MM.1S (cell line): ENCODE results near the gene C21orf58.

Experiments used
- DNase-seq: peaks from one replicate; pipeline ENCODE4 v3.0.0-alpha.2; 2015
- H2AFZ ChIP-seq: fragments of 300-600 bp; sonication (generic); 2 replicates; pipeline ENCODE4 v1.6.0; 2016; ENCODE audit warnings: antibody characterized with exemption, low read length
- H3F3A ChIP-seq: fragments of 300-600 bp; sonication (generic); 2 replicates; pipeline ENCODE4 v1.6.1; 2016; ENCODE audit warnings: mild to moderate bottlenecking, antibody characterized with exemption, low read length, moderate library complexity, mixed read lengths; ENCODE audit not compliant: insufficient read depth
- H3K27ac ChIP-seq: fragments of 300-600 bp; sonication (generic); 2 replicates; pipeline ENCODE4 v1.5.1; 2016; ENCODE audit warnings: mild to moderate bottlenecking, low read length
- H3K27me3 ChIP-seq: fragments of 300-600 bp; sonication (generic); replicated peaks from 2 replicates; pipeline ENCODE4 v1.6.0; 2016; ENCODE audit warnings: low read length; ENCODE audit not compliant: insufficient read depth
- H3K36me3 ChIP-seq: fragments of 300-600 bp; sonication (generic); replicated peaks from 2 replicates; pipeline ENCODE4 v1.6.1; 2016; ENCODE audit warnings: mild to moderate bottlenecking, low read length, mixed read lengths; ENCODE audit not compliant: insufficient read depth
- H3K4me1 ChIP-seq: fragments of 300-600 bp; sonication (generic); 2 replicates; pipeline ENCODE4 v1.6.1; 2016; ENCODE audit warnings: low read length, mixed read lengths
- H3K4me2 ChIP-seq: fragments of 300-600 bp; sonication (generic); 2 replicates; pipeline ENCODE4 v1.6.0; 2016; ENCODE audit warnings: low read depth, low read length
- H3K4me3 ChIP-seq: fragments of 300-600 bp; sonication (generic); 2 replicates; pipeline ENCODE4 v1.5.1; 2016; ENCODE audit warnings: low read length, mixed read lengths
- H3K79me2 ChIP-seq: fragments of 300-600 bp; sonication (generic); 2 replicates; pipeline ENCODE4 v1.6.1; 2016; ENCODE audit warnings: mixed run types, low read length, mixed read lengths
- H3K9ac ChIP-seq: fragments of 300-600 bp; sonication (generic); 2 replicates; pipeline ENCODE4 v1.6.1; 2016; ENCODE audit warnings: low read length, mixed read lengths
- H3K9me2 ChIP-seq: fragments of 300-600 bp; sonication (generic); replicated peaks from 2 replicates; pipeline ENCODE4 v1.6.1; 2016; ENCODE audit warnings: mild to moderate bottlenecking, low read length, mixed read lengths; ENCODE audit not compliant: insufficient read depth
- H3K9me3 ChIP-seq: fragments of 300-600 bp; sonication (generic); replicated peaks from 2 replicates; pipeline ENCODE4 v1.6.1; 2016; ENCODE audit warnings: mild to moderate bottlenecking, low read length, mixed read lengths; ENCODE audit not compliant: insufficient read depth
- H4K20me1 ChIP-seq: fragments of 300-600 bp; sonication (generic); 2 replicates; pipeline ENCODE4 v1.6.1; 2016; ENCODE audit warnings: mild to moderate bottlenecking, low read length, moderate library complexity, mixed read lengths; ENCODE audit not compliant: insufficient read depth
- EZH2 ChIP-seq: fragments of 300-600 bp; sonication (generic); optimal IDR thresholded peaks from 2 replicates; pipeline ENCODE3; 2017; ENCODE audit warnings: low read depth, mild to moderate bottlenecking, antibody characterized with exemption, low read length, mixed read lengths
- EZH2phosphoT487 ChIP-seq: fragments of 300-600 bp; sonication (generic); IDR thresholded peaks from 2 replicates; pipeline ENCODE4 v1.6.1; 2018; ENCODE audit warnings: antibody characterized with exemption, low read length
- TF ChIP-seq, protein P1 (sequence below): fragments of 300-600 bp; sonication (generic); IDR thresholded peaks from 2 replicates; pipeline ENCODE4 v1.5.1; 2016; ENCODE audit warnings: antibody characterized with exemption, low read length, mixed read lengths

The C21orf58 gene

DNA sequence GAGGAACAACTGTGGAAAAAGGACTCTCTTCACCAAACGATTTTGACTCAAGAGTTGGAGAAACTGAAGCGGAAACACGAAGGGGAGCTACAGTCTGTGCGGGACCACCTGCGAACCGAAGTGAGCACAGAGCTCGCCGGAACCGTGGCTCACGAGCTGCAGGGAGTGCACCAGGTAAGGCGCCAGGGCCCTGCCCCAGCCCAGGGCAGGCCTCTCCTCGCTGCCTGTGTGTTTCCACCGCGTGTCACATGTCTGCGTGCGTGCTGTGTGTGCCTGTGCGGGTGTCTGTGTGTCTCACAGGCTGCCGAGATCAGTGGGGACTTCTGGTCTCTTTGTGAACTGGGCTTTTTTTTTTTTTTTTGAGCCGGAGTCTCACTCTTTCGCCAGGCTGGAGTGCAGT lies 43.3 kb upstream of the C21orf58 start:
- peaks cover 76% of the 10 kb centered on the region for H3K79me2 ChIP-seq
- DNase-seq = no peak
- TF ChIP-seq, protein P1, sequence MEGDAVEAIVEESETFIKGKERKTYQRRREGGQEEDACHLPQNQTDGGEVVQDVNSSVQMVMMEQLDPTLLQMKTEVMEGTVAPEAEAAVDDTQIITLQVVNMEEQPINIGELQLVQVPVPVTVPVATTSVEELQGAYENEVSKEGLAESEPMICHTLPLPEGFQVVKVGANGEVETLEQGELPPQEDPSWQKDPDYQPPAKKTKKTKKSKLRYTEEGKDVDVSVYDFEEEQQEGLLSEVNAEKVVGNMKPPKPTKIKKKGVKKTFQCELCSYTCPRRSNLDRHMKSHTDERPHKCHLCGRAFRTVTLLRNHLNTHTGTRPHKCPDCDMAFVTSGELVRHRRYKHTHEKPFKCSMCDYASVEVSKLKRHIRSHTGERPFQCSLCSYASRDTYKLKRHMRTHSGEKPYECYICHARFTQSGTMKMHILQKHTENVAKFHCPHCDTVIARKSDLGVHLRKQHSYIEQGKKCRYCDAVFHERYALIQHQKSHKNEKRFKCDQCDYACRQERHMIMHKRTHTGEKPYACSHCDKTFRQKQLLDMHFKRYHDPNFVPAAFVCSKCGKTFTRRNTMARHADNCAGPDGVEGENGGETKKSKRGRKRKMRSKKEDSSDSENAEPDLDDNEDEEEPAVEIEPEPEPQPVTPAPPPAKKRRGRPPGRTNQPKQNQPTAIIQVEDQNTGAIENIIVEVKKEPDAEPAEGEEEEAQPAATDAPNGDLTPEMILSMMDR = no peak
- TF ChIP-seq EZH2 = no peak
- TF ChIP-seq EZH2phosphoT487 = no peak
- H3F3A ChIP-seq = peaks cover 22% of the 10 kb centered on the region
- H3K9ac ChIP-seq = no peak overlapping the region
- no peaks in the 10 kb centered on the region for H3K9me3 ChIP-seq
- no peak overlapping the region for H2AFZ ChIP-seq
- no peaks in the 10 kb centered on the region for H3K9me2 ChIP-seq
- no peak overlapping the region for H3K27ac ChIP-seq
- H4K20me1 ChIP-seq = no peaks in the 10 kb centered on the region
- H3K27me3 ChIP-seq = no peaks in the 10 kb centered on the region
- H3K4me3 ChIP-seq = no peak overlapping the region
- H3K4me2 ChIP-seq = no peak overlapping the region
- peaks cover 26% of the 10 kb centered on the region for H3K36me3 ChIP-seq
- peaks cover 22% of the 10 kb centered on the region for H3K4me1 ChIP-seq

DNA sequence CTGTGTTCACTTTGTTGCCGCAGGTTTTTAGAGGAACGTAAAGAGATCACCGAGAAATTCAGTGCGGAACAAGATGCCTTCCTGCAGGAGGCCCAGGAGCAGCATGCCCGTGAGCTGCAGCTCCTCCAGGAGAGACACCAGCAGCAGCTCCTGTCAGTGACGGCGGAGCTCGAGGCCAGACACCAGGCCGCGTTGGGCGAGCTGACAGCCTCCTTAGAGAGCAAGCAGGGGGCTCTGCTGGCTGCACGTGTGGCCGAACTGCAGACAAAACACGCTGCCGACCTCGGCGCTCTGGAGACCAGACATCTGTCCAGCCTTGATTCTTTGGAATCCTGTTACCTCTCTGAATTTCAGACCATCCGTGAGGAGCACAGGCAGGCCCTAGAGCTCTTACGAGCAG lies 42.9 kb upstream of the C21orf58 start:
- no peak for DNase-seq
- Histone ChIP-seq H3K4me3 (no peak overlapping the region), H3F3A (peaks cover 22% of the 10 kb centered on the region), H3K36me3 (peaks cover 29% of the 10 kb centered on the region), H3K79me2 (peaks cover 76% of the 10 kb centered on the region), H3K4me1 (peaks cover 22% of the 10 kb centered on the region), H2AFZ (no peak overlapping the region), H3K27ac (no peak overlapping the region), H3K27me3 (no peaks in the 10 kb centered on the region), H3K9me3 (no peaks in the 10 kb centered on the region), H3K4me2 (no peak overlapping the region), H3K9ac (no peak overlapping the region), H4K20me1 (no peaks in the 10 kb centered on the region), H3K9me2 (no peaks in the 10 kb centered on the region)
- TF ChIP-seq, protein P1 = no peak
- TF ChIP-seq EZH2phosphoT487 (no peak), EZH2 (no peak)

DNA sequence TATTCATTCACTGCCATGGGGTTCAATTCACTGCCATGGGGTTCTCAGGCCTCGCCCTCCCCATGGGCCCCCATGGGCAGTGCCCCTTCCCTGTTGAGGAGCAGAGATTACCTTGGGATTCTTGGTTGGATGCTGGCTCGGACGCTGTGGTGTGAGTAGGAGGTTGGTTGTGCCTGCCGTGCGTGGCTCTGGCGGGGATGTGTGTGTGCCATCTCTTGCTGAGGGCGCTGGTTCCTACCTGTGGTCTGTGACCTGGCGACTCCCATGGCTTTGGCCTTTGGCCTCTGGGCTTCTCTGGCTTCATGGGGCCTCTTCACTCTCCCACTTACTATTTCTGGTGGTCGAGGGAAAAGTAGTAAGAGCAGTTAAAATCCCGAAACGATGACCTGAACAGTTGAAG lies 42.4 kb upstream of the C21orf58 start:
- no peak overlapping the region for H3K27ac ChIP-seq
- H3K9ac ChIP-seq = no peak overlapping the region
- H2AFZ ChIP-seq = no peak overlapping the region
- peaks cover 22% of the 10 kb centered on the region for H3F3A ChIP-seq
- H3K79me2 ChIP-seq = peaks cover 75% of the 10 kb centered on the region
- no peak overlapping the region for H3K4me2 ChIP-seq
- no peak for DNase-seq
- peaks cover 22% of the 10 kb centered on the region for H3K4me1 ChIP-seq
- H3K4me3 ChIP-seq = no peak overlapping the region
- H3K9me3 ChIP-seq = no peaks in the 10 kb centered on the region
- H3K27me3 ChIP-seq = no peaks in the 10 kb centered on the region
- peaks cover 33% of the 10 kb centered on the region for H3K36me3 ChIP-seq
- no peaks in the 10 kb centered on the region for H3K9me2 ChIP-seq
- TF ChIP-seq, protein P1 = no peak
- no peak for TF ChIP-seq EZH2phosphoT487
- TF ChIP-seq EZH2 = no peak
- no peaks in the 10 kb centered on the region for H4K20me1 ChIP-seq
